ENCODE results near the gene CYREN. TPM values are rescaled to one million over a fixed set of nuclear protein-coding genes. Genes with fewer than 3 reads are reported as not detected.

The CYREN gene
- total and polyA plus RNA-seq, 8 donors: 13.9 to 29.0 (median 23.8) TPM

DNA sequence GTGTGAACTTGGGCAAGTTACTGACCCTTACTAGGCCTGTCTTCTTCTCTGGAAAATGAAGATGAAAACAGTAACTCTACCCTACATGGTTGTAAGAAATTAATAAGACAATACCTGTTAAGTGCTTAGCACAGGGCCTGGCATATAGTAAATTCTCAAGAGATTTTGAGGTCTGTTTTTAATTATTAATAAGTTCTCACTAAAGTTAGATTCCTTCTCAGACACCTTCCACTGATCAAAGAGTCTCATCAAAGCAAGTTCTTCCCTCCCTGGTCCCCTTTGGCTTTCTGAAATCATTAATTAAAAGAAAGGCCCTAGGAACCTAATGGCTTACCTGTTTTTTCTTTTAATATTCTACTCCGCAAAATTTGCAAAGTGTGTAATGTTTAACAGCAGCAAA lies 18.1 kb downstream of the CYREN start:
- no peaks in the 10 kb centered on the region for H3K27me3 ChIP-seq
- no peak for DNase-seq
- intact Hi-C loops (cut with DNase I): no loop called here
- TF ChIP-seq, protein P1, sequence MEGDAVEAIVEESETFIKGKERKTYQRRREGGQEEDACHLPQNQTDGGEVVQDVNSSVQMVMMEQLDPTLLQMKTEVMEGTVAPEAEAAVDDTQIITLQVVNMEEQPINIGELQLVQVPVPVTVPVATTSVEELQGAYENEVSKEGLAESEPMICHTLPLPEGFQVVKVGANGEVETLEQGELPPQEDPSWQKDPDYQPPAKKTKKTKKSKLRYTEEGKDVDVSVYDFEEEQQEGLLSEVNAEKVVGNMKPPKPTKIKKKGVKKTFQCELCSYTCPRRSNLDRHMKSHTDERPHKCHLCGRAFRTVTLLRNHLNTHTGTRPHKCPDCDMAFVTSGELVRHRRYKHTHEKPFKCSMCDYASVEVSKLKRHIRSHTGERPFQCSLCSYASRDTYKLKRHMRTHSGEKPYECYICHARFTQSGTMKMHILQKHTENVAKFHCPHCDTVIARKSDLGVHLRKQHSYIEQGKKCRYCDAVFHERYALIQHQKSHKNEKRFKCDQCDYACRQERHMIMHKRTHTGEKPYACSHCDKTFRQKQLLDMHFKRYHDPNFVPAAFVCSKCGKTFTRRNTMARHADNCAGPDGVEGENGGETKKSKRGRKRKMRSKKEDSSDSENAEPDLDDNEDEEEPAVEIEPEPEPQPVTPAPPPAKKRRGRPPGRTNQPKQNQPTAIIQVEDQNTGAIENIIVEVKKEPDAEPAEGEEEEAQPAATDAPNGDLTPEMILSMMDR (IDR thresholded peaks at IDR 0.05): no peak
- peaks cover 0 to 20% (median 5%) of the 10 kb centered on the region in 3 donors for H3K4me1 ChIP-seq
- H3K36me3 ChIP-seq: no peaks in the 10 kb centered on the region
- FAIRE-seq: no peak
- H3K4me3 ChIP-seq: no peak overlapping the region
- no peak for ATAC-seq
- peak overlapping the region in 1 of 4 donors; percentile 92 for H3K27ac ChIP-seq
- WGBS, 2 donors: 35 to 44% methylated on average over 1 of the region's 1 CpG
- no peaks in the 10 kb centered on the region for H3K9me3 ChIP-seq

DNA sequence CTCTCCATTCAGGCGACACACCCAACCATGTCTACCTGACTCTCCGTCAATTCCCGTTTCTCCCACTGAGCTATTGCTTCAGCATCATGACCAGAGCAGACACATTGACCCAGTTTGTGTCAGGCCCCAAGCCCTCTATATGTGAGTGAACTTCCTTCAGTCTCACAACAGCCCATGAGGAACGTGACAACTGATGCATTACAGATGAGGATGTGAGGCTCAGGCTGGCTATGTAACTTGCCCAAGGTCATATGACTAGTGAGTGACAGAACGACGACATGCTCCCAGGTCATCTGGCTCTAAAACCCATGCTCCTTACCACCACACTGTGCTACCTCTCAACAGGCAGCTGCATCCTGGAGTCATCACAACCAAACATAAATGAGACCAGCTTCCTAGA lies 19.0 kb downstream of the CYREN start:
- ATAC-seq (peak in 2 of 4 donors; percentile 5 to 11), FAIRE-seq (no peak), DNase-seq (no peak)
- intact Hi-C loops (cut with DNase I): no loop called here
- WGBS, 2 donors: 75 to 81% methylated on average over 6 of the region's 6 CpGs
- H3K27ac ChIP-seq: peak overlapping the region in 2 of 4 donors; percentile 92 to 96
- no peaks in the 10 kb centered on the region for H3K36me3 ChIP-seq
- H3K9me3 ChIP-seq: no peaks in the 10 kb centered on the region
- no peak overlapping the region for H3K4me3 ChIP-seq
- peaks cover 0 to 28% (median 12%) of the 10 kb centered on the region in 3 donors for H3K4me1 ChIP-seq
- H3K27me3 ChIP-seq: no peaks in the 10 kb centered on the region
- TF ChIP-seq, protein P1 (IDR thresholded peaks at IDR 0.05): no peak

DNA sequence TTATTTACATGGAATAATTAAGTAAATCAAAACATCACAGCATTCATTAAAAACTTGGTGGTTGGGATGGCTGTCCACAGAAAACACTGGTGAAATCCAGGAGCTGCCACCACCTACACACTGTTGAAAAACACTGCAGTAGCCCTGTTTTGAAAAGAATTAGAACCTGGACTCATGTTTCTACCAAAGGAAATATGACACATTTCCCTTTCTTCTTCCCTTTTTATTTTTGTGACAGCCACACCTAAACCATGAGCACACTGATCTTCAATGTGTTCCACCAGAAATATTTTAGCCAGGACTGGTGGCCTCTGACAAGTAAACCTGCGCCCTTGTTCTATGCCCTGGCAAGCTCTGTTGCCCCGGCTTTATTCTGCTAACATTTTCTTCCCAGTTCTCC lies 19.4 kb downstream of the CYREN start:
- intact Hi-C loops (cut with DNase I): no loop called here
- WGBS, 2 donors: 92 to 97% methylated on average over 2 of the region's 2 CpGs
- no peaks in the 10 kb centered on the region for H3K9me3 ChIP-seq
- H3K4me1 ChIP-seq: peaks cover 0 to 29% (median 14%) of the 10 kb centered on the region in 3 donors
- H3K4me3 ChIP-seq: no peak overlapping the region
- peak overlapping the region in 2 of 4 donors; percentile 92 to 96 for H3K27ac ChIP-seq
- no peaks in the 10 kb centered on the region for H3K36me3 ChIP-seq
- DNase-seq (no peak), ATAC-seq (no peak), FAIRE-seq (no peak)
- TF ChIP-seq, protein P1 (IDR thresholded peaks at IDR 0.05): no peak
- H3K27me3 ChIP-seq: no peaks in the 10 kb centered on the region

DNA sequence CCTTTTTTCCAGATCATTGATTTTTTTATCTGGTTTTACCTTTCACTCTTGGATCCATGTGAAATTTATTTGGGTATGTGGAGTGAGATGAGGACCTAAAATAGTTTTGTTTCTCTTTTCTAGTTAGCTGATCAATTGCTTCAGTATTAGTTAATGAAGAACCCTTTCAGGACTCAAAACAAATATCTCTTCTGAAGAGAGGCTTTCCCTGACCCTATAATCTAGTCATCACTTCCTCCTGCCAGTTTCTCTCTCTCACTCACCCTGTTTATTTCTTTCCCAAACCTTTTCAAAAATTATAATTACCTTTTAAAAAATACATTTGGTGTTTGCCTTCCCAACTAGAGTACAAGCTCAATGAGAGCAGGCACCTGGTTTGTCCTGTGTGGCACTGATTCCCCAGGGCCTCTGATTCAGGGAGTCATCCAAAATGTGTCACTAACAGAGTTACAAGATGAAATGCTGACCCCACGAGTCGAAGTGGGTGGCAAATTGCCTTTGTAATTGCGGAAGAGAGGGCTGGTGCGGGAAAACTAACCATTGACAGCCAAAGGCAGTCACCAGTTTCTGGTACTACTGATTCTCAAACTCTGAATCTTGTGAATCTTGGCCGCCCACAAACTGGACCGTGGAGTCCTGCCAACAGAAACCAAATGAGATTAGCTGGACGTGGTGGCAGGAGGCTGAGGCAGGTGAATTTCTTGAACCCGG lies 20.3 kb downstream of the CYREN start:
- no peaks in the 10 kb centered on the region for H3K27me3 ChIP-seq
- H3K36me3 ChIP-seq: no peaks in the 10 kb centered on the region
- H3K4me3 ChIP-seq: peak overlapping the region in 2 of 4 donors; percentile 3 to 46
- FAIRE-seq (no peak), ATAC-seq (no peak), DNase-seq (peak in 1 of 6 donors; percentile 54)
- H3K9me3 ChIP-seq: no peaks in the 10 kb centered on the region
- H3K27ac ChIP-seq: peak overlapping the region in 2 of 4 donors; percentile 92 to 96
- TF ChIP-seq, protein P1 (IDR thresholded peaks at IDR 0.05): no peak
- intact Hi-C loops (cut with DNase I): no loop called here
- WGBS, 2 donors: 43 to 59% methylated on average over 8 of the region's 8 CpGs
- peaks cover 0 to 29% (median 14%) of the 10 kb centered on the region in 3 donors for H3K4me1 ChIP-seq
